H1 (cell line): ENCODE data around the gene MMS19. TPM values are rescaled to one million over a fixed set of nuclear protein-coding genes. Genes with fewer than 3 reads are reported as not detected.
A peak's percentile ranks its signal among the peaks of the same experiment; 100 is the strongest.

ENCODE experiments used
- CTCF ChIA-PET: fragments of 300-600 bp; sonication (Branson Sonifier 250); formaldehyde crosslinking; loops from one replicate; lab custom pipeline; 2021; ENCODE audit not compliant: partially characterized antibody; lab: Charles Lee
- POLR2A ChIA-PET: fragments of 300-600 bp; sonication (Branson Sonifier 250); formaldehyde crosslinking; loops from one replicate; lab custom pipeline; 2021; ENCODE audit warnings: inconsistent platforms; ENCODE audit not compliant: partially characterized antibody; lab: Charles Lee
- DNase-seq, 2 experiments: peaks; one replicate each; pipeline versions ENCODE4 v3.0.0 to v3.0.0-alpha.2; 2010 to 2022; ENCODE audit warnings: low spot score in 2 of 2, low read depth in 1 of 2, mixed read lengths in 1 of 2
- FAIRE-seq: peaks from 2 replicates; lab custom pipeline; 2011; peaks lifted over from hg19 to GRCh38; lab: Jason Lieb, UNC
- H2AFZ ChIP-seq: 2 replicates; pipeline ENCODE4 v1.8.1; 2012; ENCODE audit warnings: low read length, inconsistent platforms
- H2AK5ac ChIP-seq: 2 replicates; pipeline ENCODE4 v1.6.1; 2013; ENCODE audit warnings: low read depth, low read length
- H2BK120ac ChIP-seq: replicated peaks from 2 replicates; pipeline ENCODE3; 2013; ENCODE audit warnings: low read depth, low read length, inconsistent platforms
- H2BK12ac ChIP-seq: 2 replicates; pipeline ENCODE4 v1.6.1; 2013; ENCODE audit warnings: low read depth, low read length
- H2BK15ac ChIP-seq: 2 replicates; pipeline ENCODE4 v1.6.1; 2013; ENCODE audit warnings: low read length
- H2BK20ac ChIP-seq: 2 replicates; pipeline ENCODE4 v1.6.1; 2013; ENCODE audit warnings: low read length
- H2BK5ac ChIP-seq: 2 replicates; pipeline ENCODE4 v1.6.1; 2013; ENCODE audit warnings: low read depth, low read length
- H3K14ac ChIP-seq: 2 replicates; pipeline ENCODE4 v1.6.1; 2013; ENCODE audit warnings: inconsistent platforms; ENCODE audit not compliant: insufficient read length
- H3K18ac ChIP-seq: 2 replicates; pipeline ENCODE4 v1.6.1; 2013; ENCODE audit warnings: low read length; ENCODE audit errors: extremely low read depth
- H3K23ac ChIP-seq: 2 replicates; pipeline ENCODE4 v1.6.1; 2013; ENCODE audit warnings: inconsistent platforms; ENCODE audit not compliant: insufficient read length
- H3K23me2 ChIP-seq: 2 replicates; pipeline ENCODE4 v1.6.1; 2013; ENCODE audit warnings: low read depth, low read length
- H3K27ac ChIP-seq: 2 replicates; pipeline ENCODE4 v1.6.1; 2011; ENCODE audit warnings: low read depth, low read length, inconsistent platforms
- H3K27me3 ChIP-seq, 4 experiments: replicated peaks in 1 of 4; 1 replicate in 1 of 4; 2 replicates in 3 of 4; pipeline versions ENCODE4 v1.6.1 to v1.8.1; 2011 to 2013; ENCODE audit warnings: low read length in 3 of 4, mild to moderate bottlenecking in 3 of 4, inconsistent platforms in 2 of 4, mixed read lengths in 2 of 4, moderate library complexity in 1 of 4; ENCODE audit not compliant: control insufficient read depth in 3 of 4, insufficient read depth in 3 of 4; ENCODE audit errors: extremely low read depth in 1 of 4
- H3K36me3 ChIP-seq, 4 experiments: 2 replicates each; pipeline versions ENCODE4 v1.6.1 to v1.8.1; 2011 to 2013; ENCODE audit warnings: mild to moderate bottlenecking in 4 of 4, low read length in 3 of 4, moderate library complexity in 2 of 4, control low read depth in 1 of 4, inconsistent platforms in 1 of 4; ENCODE audit not compliant: insufficient read depth in 4 of 4, control insufficient read depth in 2 of 4
- H3K4ac ChIP-seq: replicated peaks from 2 replicates; pipeline ENCODE3; 2013; ENCODE audit warnings: low read length, low read depth, mixed read lengths, inconsistent platforms; ENCODE audit not compliant: insufficient read length
- H3K4me1 ChIP-seq, 4 experiments: replicated peaks in 1 of 4; 1 replicate in 1 of 4; 2 replicates in 3 of 4; pipeline versions ENCODE4 v1.6.1 to v1.8.1; 2011 to 2013; ENCODE audit warnings: low read length in 3 of 4, inconsistent platforms in 2 of 4, mixed read lengths in 1 of 4; ENCODE audit not compliant: insufficient read depth in 4 of 4, control insufficient read depth in 3 of 4
- H3K4me2 ChIP-seq, 2 experiments: 2 replicates each; pipeline versions ENCODE4 v1.6.1 to v1.8.1; 2011 to 2013; ENCODE audit warnings: low read depth in 2 of 2, low read length in 2 of 2, control low read depth in 1 of 2, inconsistent platforms in 1 of 2, mild to moderate bottlenecking in 1 of 2; ENCODE audit not compliant: insufficient read depth in 1 of 2
- H3K4me3 ChIP-seq, 4 experiments: fragments of 200-600, 300-600 bp in 1 of 4; sonication (generic), shearing (Covaris generic), sonication (Bioruptor Twin) in 1 of 4; 2 replicates each; pipeline versions ENCODE4 v1.5.1 to v1.8.1; 2011 to 2016; ENCODE audit warnings: low read length in 4 of 4, low read depth in 3 of 4, control low read depth in 2 of 4, inconsistent platforms in 2 of 4, mild to moderate bottlenecking in 2 of 4, mixed read lengths in 1 of 4, moderate library complexity in 1 of 4; ENCODE audit not compliant: insufficient read depth in 2 of 4; ENCODE audit errors: extremely low read depth in 1 of 4
- H3K56ac ChIP-seq: replicated peaks from 2 replicates; pipeline ENCODE3; 2013; ENCODE audit warnings: low read depth, mild to moderate bottlenecking, mixed read lengths, low read length, inconsistent platforms; ENCODE audit not compliant: insufficient read length
- H3K79me1 ChIP-seq: 2 replicates; pipeline ENCODE4 v1.6.1; 2013; ENCODE audit warnings: low read depth, low read length, control low read depth
- H3K79me2 ChIP-seq, 2 experiments: 2 replicates each; pipeline versions ENCODE4 v1.6.1 to v1.8.1; 2012 to 2013; ENCODE audit warnings: low read length in 2 of 2, mild to moderate bottlenecking in 2 of 2, inconsistent platforms in 1 of 2; ENCODE audit not compliant: insufficient read depth in 2 of 2, control insufficient read depth in 1 of 2
- H3K9ac ChIP-seq, 4 experiments: replicated peaks in 1 of 4; 1 replicate in 1 of 4; 2 replicates in 3 of 4; pipeline versions ENCODE4 v1.6.1 to v1.8.1; 2011 to 2013; ENCODE audit warnings: low read depth in 3 of 4, low read length in 3 of 4, control low read depth in 2 of 4, mild to moderate bottlenecking in 2 of 4, moderate library complexity in 2 of 4, inconsistent platforms in 1 of 4; ENCODE audit errors: extremely low read depth in 1 of 4
- H3K9me3 ChIP-seq, 2 experiments: 2 replicates each; pipeline versions ENCODE4 v1.6.1 to v1.8.1; 2012 to 2013; ENCODE audit warnings: mild to moderate bottlenecking in 2 of 2, moderate library complexity in 2 of 2, control low read depth in 1 of 2, inconsistent platforms in 1 of 2, low read depth in 1 of 2, low read length in 1 of 2, mixed read lengths in 1 of 2; ENCODE audit not compliant: insufficient read depth in 2 of 2
- H4K20me1 ChIP-seq, 2 experiments: replicated peaks in 1 of 2; 2 replicates each; pipeline versions ENCODE3 to v1.8.1; 2011 to 2013; ENCODE audit warnings: inconsistent platforms in 2 of 2, low read length in 2 of 2, mild to moderate bottlenecking in 1 of 2; ENCODE audit not compliant: insufficient read depth in 2 of 2, control insufficient read depth in 1 of 2
- H4K5ac ChIP-seq: 2 replicates; pipeline ENCODE4 v1.6.1; 2013; ENCODE audit warnings: low read length, low read depth, mixed read lengths, inconsistent platforms; ENCODE audit not compliant: insufficient read length
- H4K8ac ChIP-seq: 2 replicates; pipeline ENCODE4 v1.8.0; 2013; ENCODE audit warnings: mild to moderate bottlenecking, moderate library complexity, low read length, inconsistent platforms; ENCODE audit not compliant: insufficient read depth; ENCODE audit errors: extremely low read depth
- H4K91ac ChIP-seq: replicated peaks from 2 replicates; pipeline ENCODE3; 2013; ENCODE audit warnings: low read length, mixed read lengths, inconsistent platforms; ENCODE audit not compliant: insufficient read length
- ASH2L ChIP-seq: fragments of 200-600, 300-600 bp; sonication (generic); IDR thresholded peaks from one replicate; pipeline ENCODE4 v1.7.1; 2017; ENCODE audit warnings: low read length
- CHD1 ChIP-seq: IDR thresholded peaks from 2 replicates; pipeline ENCODE4 v1.6.1; 2012; ENCODE audit warnings: low read depth, low read length, improper control_type of control experiment
- CREB1 ChIP-seq: IDR thresholded peaks from 2 replicates; pipeline ENCODE4 v1.6.1; 2012; ENCODE audit warnings: inconsistent platforms
- E2F6 ChIP-seq: IDR thresholded peaks from 2 replicates; pipeline ENCODE4 v1.6.1; 2012; ENCODE audit warnings: inconsistent platforms
- EZH2 ChIP-seq: fragments of 200-600 bp; sonication (generic); IDR thresholded peaks from 2 replicates; pipeline ENCODE4 v1.7.1; 2012; ENCODE audit warnings: low read depth, mild to moderate bottlenecking, moderate library complexity, low read length, inconsistent platforms; ENCODE audit not compliant: severe bottlenecking
- HDAC6 ChIP-seq: IDR thresholded peaks from one replicate; pipeline ENCODE4 v1.7.1; 2012; ENCODE audit warnings: low read depth, mild to moderate bottlenecking, inconsistent platforms, low read length, moderate library complexity
- NRF1 ChIP-seq: IDR thresholded peaks from 2 replicates; pipeline ENCODE4 v1.6.1; 2011; ENCODE audit warnings: mild to moderate bottlenecking, low read depth, low read length, improper control_type of control experiment
- POLR2AphosphoS5 ChIP-seq: IDR thresholded peaks from 2 replicates; pipeline ENCODE4 v1.6.1; 2011; ENCODE audit warnings: low read depth, low read length
- SP2 ChIP-seq: IDR thresholded peaks from 2 replicates; pipeline ENCODE4 v1.6.1; 2012; ENCODE audit warnings: mild to moderate bottlenecking, low read length, inconsistent platforms
- TBP ChIP-seq: IDR thresholded peaks from 2 replicates; pipeline ENCODE4 v1.6.1; 2011; ENCODE audit warnings: low read depth, low read length, improper control_type of control experiment
- WGBS, 2 experiments: shearing (Covaris generic) in 1 of 2; methylation state at CpG; one replicate each; pipeline versions ENCODE4 v1.1.6 to v1.1.7; 2013 to 2015; ENCODE audit warnings: low lambda C conversion rate in 2 of 2, mixed read lengths in 2 of 2, inconsistent platforms in 1 of 2, low coverage in 1 of 2, missing lambda C conversion rate in 1 of 2; ENCODE audit not compliant: insufficient replicate concordance in 2 of 2, insufficient coverage in 1 of 2, insufficient read length in 1 of 2; ENCODE audit errors: extremely low coverage in 1 of 2, missing lambda C conversion rate in 1 of 2; 5-methylcytosine and 5-hydroxymethylcytosine counted together
- polyA plus RNA-seq, 7 experiments: library from polyadenylated mRNA; depleted of rRNA in 3 of 7; stranded (reverse) in 5 of 7; unstranded in 2 of 7; fragments of >200 nt in 5 of 7; fragments of 200-250 nt in 2 of 7; gene quantifications; 1 replicate in 5 of 7; 2 replicates in 1 of 7; 4 replicates in 1 of 7; pipeline versions ENCODE4 v1.2.1 to v1.2.3, GENCODE V29; 2011 to 2013; ENCODE audit warnings: missing spikeins in 2 of 7, mixed read lengths in 2 of 7
- total RNA-seq: library from RNA; stranded (reverse); fragmentation: NEBNext Ultra II Directional; extraction: Animal tissue kit (Norgen Biotek cat#: 25700); gene quantifications from 2 replicates; pipeline ENCODE4 v1.2.1, GENCODE V29; 2021

Gene MMS19
- total and polyA plus RNA-seq, 2 of the 8 experiments (the other 6 are each of a cell fraction or from before 2014, with no cell fraction given), result 130 to 221 TPM

GRCh38 chr10:97483506-97483905 lies 14.7 kb downstream of the MMS19 start:
- no peak overlapping the region for H2AK5ac ChIP-seq
- no peak overlapping the region for H2BK12ac ChIP-seq
- H3K4me3 ChIP-seq, result no peak overlapping the region
- ChIA-PET POLR2A (interaction anchor here (0.8 to 2.0 kb wide), 3 partner anchors 9 to 16 kb away, joined by 3 to 5 read pairs (median 4); no protein-coding TSS in a partner anchor), CTCF (interaction anchor here (2.1 to 4.5 kb wide), 2 partner anchors 51 to 88 kb away, joined by 6 to 18 read pairs; no protein-coding TSS in a partner anchor)
- 79% methylated on average over 3 of the region's 3 CpGs; no CpG with 5 or more reads in 1 of the 2 experiments for WGBS, 2 experiments
- no peak overlapping the region for H4K5ac ChIP-seq
- H2BK5ac ChIP-seq, result no peak overlapping the region
- peaks cover 9% of the 10 kb centered on the region for H3K79me1 ChIP-seq
- H3K4me2 ChIP-seq, result no peak overlapping the region
- H3K9me3 ChIP-seq, result no peaks in the 10 kb centered on the region
- H3K23ac ChIP-seq, result no peak overlapping the region
- H3K4me1 ChIP-seq, result peaks cover 8 to 16% (median 11%) of the 10 kb centered on the region in 4 experiments; a peak in 6 of 7 replicates
- no peak for FAIRE-seq
- H3K14ac ChIP-seq, result no peak overlapping the region
- H4K20me1 ChIP-seq, result peaks cover 0 to 3% of the 10 kb centered on the region in 2 experiments
- no peak overlapping the region for H2BK15ac ChIP-seq
- H2AFZ ChIP-seq, result no peak overlapping the region
- no peaks in the 10 kb centered on the region for H3K27me3 ChIP-seq
- no peak overlapping the region for H2BK20ac ChIP-seq
- DNase-seq, result no peak
- peaks cover 0 to 19% (median 3%) of the 10 kb centered on the region in 4 experiments; a peak in 4 of 8 replicates for H3K36me3 ChIP-seq
- no peak overlapping the region for H3K27ac ChIP-seq
- H3K23me2 ChIP-seq, result no peaks in the 10 kb centered on the region
- H3K79me2 ChIP-seq, result peaks cover 0 to 52% of the 10 kb centered on the region in 2 experiments; a peak in 2 of 4 replicates
- H3K9ac ChIP-seq, result no peak overlapping the region; a peak in 2 of 7 replicates
- no peak overlapping the region for H4K91ac ChIP-seq
- no peak overlapping the region for H3K4ac ChIP-seq
- no peak overlapping the region for H2BK120ac ChIP-seq
- 0 out of 2 replicates have a peak overlapping the region, but pooled peaks have one; percentile 11 for H4K8ac ChIP-seq
- H3K56ac ChIP-seq, result no peak overlapping the region
- H3K18ac ChIP-seq, result no peak overlapping the region
- TF ChIP-seq SP2 (no peak), CHD1 (no peak), ASH2L (no peak), EZH2 (no peak), TBP (no peak), CREB1 (no peak), NRF1 (no peak), HDAC6 (no peak), POLR2AphosphoS5 (no peak), E2F6 (no peak)
